Activated naive CD4-positive, alpha-beta T cell treated with anti-CD3 and anti-CD28 coated beads, Interleukin-2, amount 10 ng/mL, durations not matched to agents 7 days and 5 days (primary cell): ENCODE measurements around the gene IFNL1.
A peak's percentile ranks its signal among the peaks of the same experiment; 100 is the strongest.

Source experiments
- CTCF ChIA-PET: fragments of 350-600 bp; sonication (Branson Sonifier 250); formaldehyde crosslinking; loops from one replicate; lab custom pipeline; 2021; ENCODE audit warnings: antibody characterized with exemption; lab: Charles Lee
- DNase-seq: peaks from one replicate; pipeline ENCODE4 v3.0.0-alpha.2; 2020
- H3K27ac Mint-ChIP-seq: one replicate; pipeline ENCODE4 v1.8.0; 2021; ENCODE audit warnings: mild to moderate bottlenecking, moderate library complexity, mixed read lengths
- H3K27me3 Mint-ChIP-seq: one replicate; pipeline ENCODE4 v1.8.0; 2021; ENCODE audit warnings: mild to moderate bottlenecking, mixed read lengths
- H3K36me3 Mint-ChIP-seq: one replicate; pipeline ENCODE4 v1.8.0; 2021; ENCODE audit warnings: mixed read lengths
- H3K4me1 Mint-ChIP-seq: one replicate; pipeline ENCODE4 v1.8.0; 2021; ENCODE audit warnings: mixed read lengths
- H3K4me3 Mint-ChIP-seq: one replicate; pipeline ENCODE4 v1.8.0; 2021; ENCODE audit warnings: mild to moderate bottlenecking, moderate library complexity, mixed read lengths
- H3K9me3 Mint-ChIP-seq: one replicate; pipeline ENCODE4 v1.8.0; 2021; ENCODE audit warnings: mixed read lengths

The IFNL1 gene

GRCh38 chr19:39341129-39341718, 45.0 kb downstream of the IFNL1 start:
- Mint-ChIP-seq H3K36me3 (peaks cover 18% of the 10 kb centered on the region), H3K27ac (peak overlapping the region; percentile 92), H3K4me3 (peak overlapping the region; percentile 89), H3K9me3 (no peaks in the 10 kb centered on the region), H3K4me1 (peaks cover 70% of the 10 kb centered on the region), H3K27me3 (no peaks in the 10 kb centered on the region)
- CTCF ChIA-PET: interaction anchor here (1.3 kb wide), 1 partner anchor 9 kb away, joined by 4 read pairs; no protein-coding TSS in a partner anchor
- peak; percentile 57 for DNase-seq

GRCh38 chr19:39341719-39342604, 45.8 kb downstream of the IFNL1 start, which contains the start of gene SAMD4B:
SAMD4B (plus strand) TSS chr19:39342421; CDS start chr19:39356894, 14,473 bp downstream.
- peak; percentile 99 for DNase-seq
- Mint-ChIP-seq H3K27me3 (no peaks in the 10 kb centered on the region), H3K36me3 (peaks cover 18% of the 10 kb centered on the region), H3K27ac (peak within 1 kb of the TSS; percentile 92), H3K4me1 (peaks cover 65% of the 10 kb centered on the region), H3K9me3 (no peaks in the 10 kb centered on the region), H3K4me3 (peak within 1 kb of the TSS; percentile 89)
- CTCF ChIA-PET: interaction anchor here (0.6 to 1.5 kb wide), 5 partner anchors 8 to 944 kb away, joined by 3 to 4 read pairs (median 3); no protein-coding TSS in a partner anchor

- no peaks in the 10 kb centered on the region for H3K27me3 Mint-ChIP-seq
- H3K4me1 Mint-ChIP-seq: peaks cover 65% of the 10 kb centered on the region
- peak; percentile 33 for DNase-seq
- peak overlapping the region; percentile 81 for H3K4me3 Mint-ChIP-seq
- no peaks in the 10 kb centered on the region for H3K9me3 Mint-ChIP-seq
- H3K36me3 Mint-ChIP-seq: peaks cover 18% of the 10 kb centered on the region
- CTCF ChIA-PET: interaction anchor here (0.6 to 1.5 kb wide), 5 partner anchors 8 to 945 kb away, joined by 3 to 4 read pairs (median 3); no protein-coding TSS in a partner anchor
- peak overlapping the region; percentile 81 for H3K27ac Mint-ChIP-seq
Observed at GRCh38 chr19:39342647-39343305, 46.6 kb downstream of the IFNL1 start.

- Mint-ChIP-seq H3K27me3 (no peaks in the 10 kb centered on the region), H3K36me3 (peaks cover 28% of the 10 kb centered on the region), H3K27ac (no peak overlapping the region), H3K4me3 (no peak overlapping the region), H3K9me3 (no peaks in the 10 kb centered on the region), H3K4me1 (peaks cover 54% of the 10 kb centered on the region)
- CTCF ChIA-PET: interaction anchor here (0.6 to 1.3 kb wide), 5 partner anchors 9 to 123 kb away, joined by 3 to 4 read pairs (median 3); partner anchors contain the start of genes MED29 and PAF1
- no peak for DNase-seq
Observed at GRCh38 chr19:39345956-39346355, 49.7 kb downstream of the IFNL1 start.

- DNase-seq: no peak
- no peak overlapping the region for H3K27ac Mint-ChIP-seq
- peaks cover 38% of the 10 kb centered on the region for H3K36me3 Mint-ChIP-seq
- CTCF ChIA-PET: interaction anchor here (1.0 to 1.3 kb wide), 3 partner anchors 21 to 64 kb away, joined by 3 to 4 read pairs (median 3); no protein-coding TSS in a partner anchor
- H3K4me3 Mint-ChIP-seq: no peak overlapping the region
- peaks cover 64% of the 10 kb centered on the region for H3K4me1 Mint-ChIP-seq
- no peaks in the 10 kb centered on the region for H3K9me3 Mint-ChIP-seq
- H3K27me3 Mint-ChIP-seq: no peaks in the 10 kb centered on the region
Observed at GRCh38 chr19:39347332-39348164, 51.3 kb downstream of the IFNL1 start.
